NCI-H1436 (cell line): ENCODE results near the gene MS4A6A.
"Not testable (repeated sequence)": the region's sequence is repeated elsewhere in the genome, so short reads cannot be mapped to it uniquely, and the experiment has no call there.

ENCODE experiments used
- DNase-seq: peaks from one replicate; lab custom pipeline; 2025; lab: John Stamatoyannopoulos, UW

The MS4A6A gene

DNA sequence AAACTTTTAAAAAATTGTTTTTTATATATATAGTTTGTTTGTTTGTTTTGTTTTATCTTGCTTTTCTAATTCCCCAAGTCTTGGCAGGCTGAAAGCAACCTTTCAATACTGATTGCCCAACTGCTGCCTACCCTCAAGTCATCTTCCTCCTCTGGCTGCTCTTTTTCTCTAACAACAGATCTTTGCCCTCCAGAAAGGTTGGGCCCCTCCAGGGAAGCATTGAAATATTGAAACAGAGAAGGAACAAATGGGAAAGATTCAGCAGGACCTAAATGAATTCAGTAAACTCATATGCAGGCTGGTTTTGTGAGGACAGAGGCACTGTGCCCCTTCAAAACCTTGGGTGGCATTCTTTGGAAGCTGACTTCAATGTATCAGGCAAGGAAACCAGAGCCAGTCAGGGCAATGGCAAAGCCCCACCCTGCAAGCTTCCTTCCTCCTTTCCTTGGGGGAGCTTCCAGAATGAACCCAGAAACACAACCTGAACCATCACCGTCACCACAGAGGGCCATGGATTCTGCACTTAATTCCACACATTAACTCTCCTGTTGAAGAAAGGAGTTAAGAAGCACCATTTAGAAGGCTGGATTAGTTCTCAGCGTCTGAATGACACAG lies 815 bp upstream of the MS4A6A start:
- no peak for DNase-seq

DNA sequence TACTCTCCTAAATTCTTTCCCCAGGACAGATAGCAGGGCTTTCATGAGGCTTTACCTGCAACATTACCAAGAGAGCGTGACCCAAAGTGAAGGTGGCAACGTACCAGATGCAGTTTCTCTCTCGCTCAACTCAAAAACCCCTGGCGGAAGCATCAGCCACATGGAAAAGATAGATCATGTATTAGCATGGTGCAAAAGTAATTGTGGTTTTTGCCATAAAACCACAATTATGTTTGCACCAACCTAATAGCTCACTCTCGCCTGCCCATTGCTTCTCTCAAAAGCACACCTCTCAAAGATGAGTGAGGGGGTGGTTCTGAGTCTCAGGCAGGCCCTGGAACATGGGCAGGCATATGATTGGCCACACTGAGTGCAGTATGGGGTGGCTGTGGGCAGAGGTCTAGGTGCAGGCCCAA lies 7.0 kb downstream of the MS4A6A start:
- DNase-seq, result no peak

GRCh38 chr11:60172011-60172410 lies 10.9 kb downstream of the MS4A6A start:
- no peak for DNase-seq

- no peak for DNase-seq
Observed at GRCh38 chr11:60170566-60170965, 12.3 kb downstream of the MS4A6A start.

GRCh38 chr11:60169264-60169915 lies 13.5 kb downstream of the MS4A6A start:
- DNase-seq, result no peak

DNA sequence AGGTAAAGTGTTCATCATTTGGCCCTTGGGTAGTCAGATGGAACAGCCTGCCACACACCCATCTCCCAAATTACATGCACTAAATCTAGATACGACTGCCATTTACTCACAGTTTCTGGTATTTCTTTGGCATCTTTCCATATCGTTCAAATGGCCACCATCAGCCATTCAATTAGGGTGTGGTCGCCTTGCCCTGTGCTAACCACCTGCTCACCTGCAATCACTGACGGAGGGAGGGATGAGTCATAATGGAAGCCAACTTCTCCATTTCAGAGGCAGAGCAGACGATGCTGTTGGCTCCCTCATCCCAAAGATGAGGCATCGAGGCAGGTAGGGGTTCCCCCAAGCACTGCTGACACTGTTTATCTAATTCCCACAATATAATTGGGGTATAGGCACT lies 14.6 kb downstream of the MS4A6A start:
- no peak for DNase-seq

DNA sequence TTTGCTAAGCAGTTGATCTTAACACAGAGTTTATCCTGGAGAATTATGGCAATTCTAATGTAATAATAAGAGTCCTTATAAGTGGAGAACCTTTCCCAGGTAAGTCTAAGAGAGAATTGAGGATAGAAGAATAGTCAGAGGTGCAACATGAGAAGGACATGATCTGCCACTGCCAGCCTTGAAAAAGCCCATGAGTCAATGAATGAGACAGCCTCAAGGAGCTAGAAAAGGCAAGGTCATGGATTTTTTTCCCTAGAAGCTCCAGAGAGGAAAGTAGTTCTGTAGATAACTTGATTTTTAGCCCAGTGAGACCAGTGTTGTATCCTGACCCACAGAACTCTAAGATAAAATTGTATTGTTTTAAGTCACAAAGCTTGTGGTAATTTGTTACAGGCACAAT lies 16.9 kb downstream of the MS4A6A start:
- no peak for DNase-seq

DNA sequence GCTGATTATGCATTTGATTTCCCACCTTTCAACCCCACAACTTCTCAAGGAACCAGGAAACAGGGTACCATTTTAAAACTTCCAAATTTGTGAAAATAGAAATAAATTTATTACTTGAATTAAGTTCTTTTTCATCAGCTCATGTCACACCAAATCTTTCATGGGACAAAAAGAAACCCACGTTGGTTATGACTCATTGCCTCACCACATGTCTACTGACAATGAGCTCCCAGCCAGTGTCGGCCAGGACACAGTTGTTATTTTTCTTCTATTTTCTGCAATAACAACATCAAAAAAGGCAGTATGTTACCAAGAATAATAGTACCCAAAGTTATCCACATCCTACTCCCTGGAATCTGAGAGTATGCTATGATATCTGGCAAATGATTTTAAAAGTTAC lies 17.3 kb downstream of the MS4A6A start:
- DNase-seq, result no peak

DNA sequence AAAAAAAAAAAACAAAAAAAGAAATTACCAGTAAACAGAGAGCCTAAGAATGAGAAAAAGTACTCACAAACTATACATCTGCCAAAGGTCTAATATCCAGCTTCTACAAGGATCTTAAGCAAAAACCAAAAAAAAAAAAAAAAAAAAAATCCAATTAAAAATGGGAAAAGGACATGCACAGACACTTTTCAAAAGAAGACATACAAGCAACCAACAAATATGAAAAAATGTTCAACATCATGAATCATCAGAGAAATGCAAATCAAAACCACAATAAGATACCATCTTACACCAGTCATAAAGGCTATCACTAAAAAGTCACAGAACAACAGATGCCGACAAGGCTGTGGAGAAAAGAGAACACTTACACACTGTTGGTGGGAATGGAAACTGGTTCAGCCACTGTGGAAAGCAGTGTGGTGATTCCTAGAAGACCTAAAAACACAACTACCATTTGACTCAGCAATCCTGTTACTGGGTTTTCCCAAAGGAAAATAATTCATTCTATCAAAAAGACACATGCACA lies 18.3 kb downstream of the MS4A6A start:
- no peak for DNase-seq

DNA sequence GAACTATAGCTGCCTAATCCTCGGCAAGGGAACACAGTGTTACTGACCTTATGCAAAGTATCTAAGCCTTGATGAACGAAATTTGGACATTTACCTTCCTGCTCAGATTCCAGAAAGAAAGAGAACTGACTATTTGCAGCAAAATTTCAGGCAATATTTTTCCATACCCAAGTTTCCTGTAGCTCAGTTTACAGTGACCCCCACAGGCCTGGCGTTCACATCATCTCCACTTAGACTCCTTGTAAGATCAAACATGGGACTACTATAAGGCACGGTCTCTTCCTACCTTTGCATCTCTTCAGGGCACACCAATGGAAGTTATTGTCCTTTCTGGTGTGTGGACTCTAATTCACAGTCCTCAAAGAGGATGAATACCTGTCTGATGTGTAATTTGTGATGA lies 21.1 kb downstream of the MS4A6A start:
- DNase-seq, result no peak

DNA sequence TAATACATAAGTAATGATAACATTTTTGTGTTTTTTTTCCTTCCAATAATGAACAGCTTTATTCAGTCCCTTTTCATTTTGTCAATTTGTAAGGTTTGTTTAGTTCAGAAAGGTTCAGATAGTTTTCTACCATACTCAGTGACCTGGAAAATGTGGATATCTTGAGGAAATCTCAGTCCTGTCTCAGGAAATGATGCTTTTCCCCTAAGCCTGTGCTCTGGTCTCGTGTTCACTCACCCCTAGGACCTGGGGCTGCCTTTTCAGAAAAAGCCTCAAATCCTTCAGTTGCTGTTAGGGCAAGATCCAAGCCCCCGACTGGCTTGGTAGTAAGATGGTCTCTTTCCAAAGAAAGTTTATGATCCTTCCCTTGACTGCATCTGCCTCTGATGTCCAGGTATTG lies 21.8 kb downstream of the MS4A6A start:
- no peak for DNase-seq

DNA sequence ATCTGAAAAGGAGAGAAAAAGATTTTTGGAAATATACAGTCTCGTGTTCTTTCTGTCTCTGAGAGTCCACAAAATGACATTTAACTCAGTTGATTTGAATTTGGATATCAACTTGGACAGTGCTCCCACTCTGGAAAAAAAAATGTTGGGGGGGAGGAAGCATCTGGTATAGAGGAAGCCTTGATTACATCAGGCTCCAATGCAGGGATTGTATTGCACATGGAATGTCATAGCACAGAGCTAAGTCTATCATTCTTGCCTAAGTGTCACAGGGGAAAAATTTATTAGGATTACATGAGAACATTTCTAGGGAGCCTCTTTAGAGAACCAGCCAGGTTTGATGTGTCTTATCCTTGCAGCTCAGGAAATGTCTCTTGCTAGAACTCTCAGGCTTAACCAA lies 23.0 kb downstream of the MS4A6A start:
- DNase-seq, result no peak

GRCh38 chr11:60159284-60159683 lies 23.6 kb downstream of the MS4A6A start:
- DNase-seq, result no peak

- no peak for DNase-seq
Observed at GRCh38 chr11:60158636-60159035, 24.2 kb downstream of the MS4A6A start.

- no peak for DNase-seq
Observed at GRCh38 chr11:60155931-60156330, 27.0 kb downstream of the MS4A6A start.

GRCh38 chr11:60152727-60153126 lies 30.2 kb downstream of the MS4A6A start:
- not testable (repeated sequence) for DNase-seq

DNA sequence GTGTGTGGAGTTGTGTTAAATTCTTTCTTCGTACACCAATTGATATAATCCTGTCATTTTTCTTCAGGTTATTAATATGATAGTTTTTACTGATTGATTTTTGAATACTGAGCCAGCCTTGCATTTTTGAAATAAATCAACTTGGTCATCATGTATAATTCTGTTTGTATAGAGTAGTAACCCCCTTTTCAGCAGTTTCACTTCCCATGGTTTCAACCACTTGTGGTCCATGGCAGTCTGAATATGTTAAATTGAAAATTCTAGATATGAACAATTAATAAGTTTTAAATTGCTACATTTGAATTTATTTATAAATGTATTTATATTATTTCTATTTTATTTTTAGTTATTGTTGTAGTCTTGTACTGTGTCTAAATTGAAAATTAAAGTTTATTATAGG lies 32.6 kb downstream of the MS4A6A start:
- DNase-seq, result no peak

DNA sequence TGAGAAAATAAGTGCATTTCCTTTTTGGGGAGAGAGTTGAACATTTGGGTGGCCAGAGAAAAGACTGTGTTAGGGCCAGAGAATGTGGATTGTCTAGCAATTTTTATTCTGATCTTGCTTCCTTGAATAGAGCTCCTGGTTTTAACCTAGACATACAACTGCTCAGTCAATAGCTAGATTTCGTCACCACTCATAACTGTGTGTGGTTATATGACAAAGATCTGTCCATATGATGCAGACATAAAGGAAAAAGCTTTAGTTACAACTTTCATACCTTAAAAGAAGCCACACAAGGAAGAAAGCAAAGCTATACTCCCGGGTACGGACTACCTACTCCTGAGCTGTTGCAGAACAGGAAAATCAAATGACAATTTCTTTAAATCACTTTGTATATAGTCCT lies 37.2 kb downstream of the MS4A6A start:
- no peak for DNase-seq

DNA sequence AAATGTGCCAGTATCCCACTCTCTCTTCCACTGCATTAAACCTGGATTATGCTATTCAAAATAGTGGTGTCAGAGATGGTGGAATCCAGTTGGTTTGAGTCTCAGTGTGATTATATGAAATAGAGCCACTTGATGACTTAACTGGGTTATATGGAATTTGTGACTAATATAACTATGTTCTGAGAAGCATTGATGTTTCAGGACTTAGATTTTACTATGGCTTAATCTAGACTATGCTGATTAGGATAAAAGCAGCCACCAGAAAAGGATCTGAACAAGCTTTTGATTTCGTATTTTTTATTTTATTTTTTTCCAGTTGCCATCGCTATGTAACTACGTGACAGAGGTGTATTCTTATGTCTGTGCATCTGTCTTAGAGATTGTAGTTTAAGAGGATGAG lies 39.1 kb downstream of the MS4A6A start:
- DNase-seq, result no peak

DNA sequence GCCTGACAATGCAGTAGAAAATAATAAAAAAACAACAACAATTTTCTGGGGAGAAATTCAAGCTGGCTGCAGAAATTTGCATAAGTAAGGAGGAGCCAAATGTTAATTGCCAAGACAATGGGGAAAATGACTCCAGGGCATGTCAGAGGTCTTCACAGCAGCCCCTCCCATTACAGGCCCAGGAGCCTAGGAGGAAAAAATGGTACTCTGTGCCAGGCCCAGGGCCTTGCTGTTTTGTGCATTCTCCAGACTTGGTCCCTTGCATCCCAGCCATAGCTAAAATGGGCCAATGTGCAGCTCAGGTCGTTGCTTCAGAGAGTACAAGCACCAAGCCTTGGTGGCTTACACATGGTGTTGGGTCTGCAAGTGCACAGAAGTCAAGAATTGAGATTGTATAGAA lies 49.0 kb downstream of the MS4A6A start:
- DNase-seq, result no peak

GRCh38 chr11:60131912-60132311 lies 51.0 kb downstream of the MS4A6A start:
- DNase-seq, result no peak

DNA sequence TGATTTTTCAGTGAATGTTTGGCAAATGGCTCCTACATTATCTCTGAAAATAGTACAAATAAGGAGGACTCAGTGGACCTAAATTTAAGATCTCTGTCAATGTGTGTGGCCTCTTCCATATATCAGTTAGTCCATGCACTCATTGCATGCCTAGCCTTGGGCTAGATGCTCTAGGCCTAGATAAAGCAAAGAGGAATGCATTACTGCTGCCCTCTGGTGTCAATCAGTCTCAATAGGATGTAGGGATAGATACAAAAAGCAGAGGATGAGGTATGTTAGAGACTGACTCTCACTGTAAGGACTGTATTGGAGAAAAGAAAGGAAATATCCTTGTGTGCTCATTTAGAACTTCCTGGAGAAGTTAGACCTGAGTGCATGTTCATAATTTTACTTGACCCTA lies 52.4 kb downstream of the MS4A6A start:
- no peak for DNase-seq

DNA sequence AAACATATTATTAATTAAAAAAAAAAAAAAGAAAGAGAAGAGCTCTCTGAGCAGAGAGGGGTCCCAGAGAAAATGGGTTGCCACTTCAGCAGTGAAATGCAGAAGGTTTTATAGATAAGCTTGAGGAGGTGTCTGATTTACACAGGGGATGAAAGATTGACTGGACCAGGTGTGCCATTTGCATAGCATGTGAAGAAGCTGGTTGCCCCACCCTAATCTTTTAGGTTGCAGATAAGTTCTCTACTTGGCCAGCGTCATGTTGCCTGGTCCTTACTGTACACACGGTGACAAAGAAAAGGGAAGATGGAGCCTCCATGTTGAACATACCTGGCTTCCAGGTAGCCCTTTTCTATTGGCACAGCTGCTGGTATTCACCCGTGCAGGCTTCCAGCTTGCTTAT lies 53.0 kb downstream of the MS4A6A start:
- no peak for DNase-seq

DNA sequence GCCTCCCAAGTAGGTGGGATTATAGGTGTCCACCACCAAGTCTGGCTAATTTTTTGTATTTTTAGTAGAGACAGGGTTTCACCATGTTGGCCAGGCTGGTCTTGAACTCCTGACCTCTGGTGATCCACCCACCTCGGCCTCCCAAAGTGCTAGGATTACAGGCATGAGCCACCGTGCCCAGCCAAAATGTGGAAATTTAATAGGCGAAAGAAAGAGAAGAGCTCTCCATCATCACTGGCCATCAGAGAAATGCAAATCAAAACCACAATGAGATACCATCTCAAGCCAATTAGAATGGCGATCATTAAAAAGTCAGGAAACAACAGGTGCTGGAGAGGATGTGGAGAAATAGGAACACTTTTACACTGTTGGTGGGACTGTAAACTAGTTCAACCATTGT lies 54.0 kb downstream of the MS4A6A start:
- DNase-seq, result not testable (repeated sequence)
